Measurements from ENCODE around the gene ZSCAN21.

GRCh38 chr7:100082978-100083377 is 33.4 kb downstream of the ZSCAN21 start:
- TF ChIP-seq CTCF (IDR thresholded peaks at IDR 0.05) (no peak), POLR2A (IDR thresholded peaks at IDR 0.05) (no peak)

All from heart left ventricle (tissue), 13 donors.